Measurements from ENCODE around the gene AMBRA1.

The AMBRA1 gene

DNA sequence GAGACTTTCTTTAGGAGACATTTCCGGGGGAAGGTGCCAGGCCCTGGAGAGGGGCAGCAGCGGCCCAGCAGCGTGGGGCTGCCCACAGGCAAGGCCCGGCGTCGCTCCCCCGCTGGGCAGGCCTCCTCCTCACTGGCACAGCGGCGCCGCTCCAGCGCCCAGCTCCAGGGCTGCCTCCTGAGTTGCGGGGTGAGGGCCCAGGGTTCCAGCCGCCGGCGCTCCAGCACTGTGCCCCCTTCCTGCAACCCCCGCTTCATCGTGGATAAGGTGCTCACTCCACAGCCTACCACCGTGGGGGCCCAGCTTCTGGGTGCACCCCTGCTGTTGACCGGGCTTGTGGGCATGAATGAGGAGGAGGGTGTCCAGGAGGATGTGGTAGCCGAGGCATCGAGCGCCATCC, 227.6 kb downstream of the AMBRA1 start:
- no peak overlapping the region for H3K27ac ChIP-seq
- no peak for TF ChIP-seq CTCF (conservative IDR thresholded peaks at IDR 0.05)
- no peak for TF ChIP-seq ZFX (IDR thresholded peaks at IDR 0.05)

GRCh38 chr11:46364791-46365190, 229.0 kb downstream of the AMBRA1 start:
- H3K27ac ChIP-seq = no peak overlapping the region
- TF ChIP-seq ZFX (IDR thresholded peaks at IDR 0.05) = no peak
- no peak for TF ChIP-seq CTCF (conservative IDR thresholded peaks at IDR 0.05)

- no peak overlapping the region for H3K27ac ChIP-seq
- TF ChIP-seq CTCF (conservative IDR thresholded peaks at IDR 0.05) (no peak), ZFX (IDR thresholded peaks at IDR 0.05) (no peak)
These were observed 229.8 kb downstream of the AMBRA1 start for GRCh38 chr11:46364056-46364455.

DNA sequence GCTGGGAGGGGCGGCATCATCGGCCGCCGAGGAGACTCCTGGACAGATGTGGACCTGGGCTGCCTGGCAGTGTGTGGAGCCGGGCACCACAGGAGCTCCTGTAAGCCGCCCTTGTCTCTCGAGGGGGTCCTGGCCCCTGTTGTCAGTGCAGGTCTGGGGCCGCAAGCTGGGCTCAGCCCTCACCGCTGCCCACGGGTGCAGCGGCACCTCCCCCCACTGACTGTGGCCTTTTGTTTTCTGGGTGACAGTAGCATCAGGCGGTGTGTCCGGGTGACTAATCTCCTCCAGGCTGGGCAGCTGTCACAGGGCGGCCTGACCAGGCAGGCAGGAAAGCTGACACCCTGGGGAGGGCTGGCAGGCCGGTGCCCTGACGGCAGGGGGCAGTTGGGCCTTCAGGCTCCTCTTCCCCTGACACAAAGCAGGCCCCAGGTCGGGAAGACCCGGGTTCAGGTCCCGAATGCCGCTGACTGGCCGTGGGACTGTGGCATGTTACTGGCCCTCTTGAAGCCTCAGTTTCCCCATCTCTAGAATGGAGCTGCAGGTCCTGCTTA, 230.3 kb downstream of the AMBRA1 start:
- TF ChIP-seq ZFX (IDR thresholded peaks at IDR 0.05) (no peak), CTCF (conservative IDR thresholded peaks at IDR 0.05) (no peak)
- peak overlapping the region; percentile 24 for H3K27ac ChIP-seq

DNA sequence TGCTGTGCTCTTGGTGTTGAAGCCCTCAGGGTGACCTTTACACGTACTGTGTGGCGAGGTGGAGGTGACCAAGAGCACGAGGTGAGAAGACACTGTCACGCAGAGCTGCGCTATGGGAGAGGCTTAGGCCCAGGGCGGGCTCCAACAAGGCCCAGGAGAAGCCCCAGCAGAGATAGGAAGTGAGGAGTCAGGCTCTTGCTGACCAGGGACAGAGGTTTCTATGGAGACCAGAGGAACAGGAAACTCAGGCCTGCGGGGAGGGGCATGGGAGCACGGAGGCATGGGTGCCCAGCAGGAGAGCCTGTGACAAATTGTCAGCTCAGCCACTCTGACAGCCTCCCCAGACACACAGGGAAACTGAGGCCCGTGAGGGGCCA, 230.8 kb downstream of the AMBRA1 start:
- TF ChIP-seq ZFX (IDR thresholded peaks at IDR 0.05) = no peak
- no peak for TF ChIP-seq CTCF (conservative IDR thresholded peaks at IDR 0.05)
- H3K27ac ChIP-seq = peak overlapping the region; percentile 24

DNA sequence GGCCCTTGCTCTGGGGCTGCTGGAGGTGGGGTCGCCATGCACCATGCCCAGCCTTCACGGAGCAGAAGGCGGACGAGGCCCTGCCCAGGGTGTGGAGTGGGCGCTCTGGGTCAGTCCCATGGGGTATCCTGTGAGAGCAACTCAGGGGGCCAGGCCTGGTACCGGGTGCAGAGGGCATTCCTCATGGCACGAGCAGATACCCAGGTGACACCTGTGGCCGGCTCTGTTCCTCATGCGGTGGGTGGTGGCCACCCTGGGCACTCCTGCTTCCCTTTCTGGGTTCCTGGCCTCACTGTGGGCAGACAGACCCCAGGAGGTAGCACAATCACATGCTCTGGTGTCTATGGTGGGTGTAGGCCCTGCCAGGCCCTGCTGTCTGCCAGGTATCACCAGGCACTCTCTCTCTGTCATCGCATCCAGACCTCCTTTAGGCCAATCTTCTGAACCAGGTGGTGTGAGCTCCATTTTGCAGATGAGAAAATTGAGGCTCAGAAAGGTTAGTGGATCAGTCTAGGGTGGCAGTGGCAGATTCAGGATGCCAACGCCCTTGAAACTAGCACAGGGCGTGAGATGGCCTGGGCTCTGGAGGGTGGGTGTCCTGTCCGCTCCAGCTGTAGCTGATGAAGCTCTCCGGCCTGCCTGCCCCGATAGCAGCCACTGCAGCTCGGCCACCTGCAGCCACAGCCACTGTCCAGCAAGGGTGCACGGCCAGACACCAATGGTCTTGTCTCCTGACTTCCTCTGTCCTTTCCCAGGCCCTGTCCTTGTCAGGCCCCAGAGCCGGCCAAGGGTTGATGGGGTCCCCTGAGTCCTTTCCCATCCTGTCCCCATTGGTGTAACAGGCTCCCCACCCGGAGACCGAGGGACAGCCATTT, 231.4 kb downstream of the AMBRA1 start:
- TF ChIP-seq ZFX (IDR thresholded peaks at IDR 0.05) (no peak), CTCF (conservative IDR thresholded peaks at IDR 0.05) (no peak)
- peak overlapping the region; percentile 24 for H3K27ac ChIP-seq

All from C4-2B (cell line).